Measurements from ENCODE around the gene PLXDC1.
"Not testable (repeated sequence)": the region's sequence is repeated elsewhere in the genome, so short reads cannot be mapped to it uniquely, and the experiment has no call there.

PLXDC1 gene

DNA sequence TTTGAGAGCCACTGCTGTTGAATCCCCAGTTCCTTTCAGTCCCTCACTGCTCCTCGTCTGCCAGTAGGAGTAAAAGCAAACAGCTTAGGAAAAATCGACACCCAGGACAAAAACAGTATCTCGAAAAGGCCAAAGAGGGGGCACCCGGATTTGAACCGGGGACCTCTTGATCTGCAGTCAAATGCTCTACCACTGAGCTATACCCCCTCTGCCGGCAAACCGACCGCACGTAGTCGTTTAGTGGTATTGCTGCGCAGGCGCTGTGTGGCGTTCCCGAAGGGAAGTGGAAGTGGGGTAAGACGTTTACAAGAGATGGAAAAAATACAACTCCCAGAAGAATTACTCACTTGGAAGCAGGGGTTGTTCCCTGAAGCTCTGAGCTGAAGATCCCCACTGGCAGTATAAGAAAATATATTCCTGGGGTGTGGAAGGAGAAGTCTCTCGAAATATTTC, 2.2 kb upstream of the PLXDC1 start:
- DNase-seq (ENCODE audit: low spot score): peak; percentile 95

DNA sequence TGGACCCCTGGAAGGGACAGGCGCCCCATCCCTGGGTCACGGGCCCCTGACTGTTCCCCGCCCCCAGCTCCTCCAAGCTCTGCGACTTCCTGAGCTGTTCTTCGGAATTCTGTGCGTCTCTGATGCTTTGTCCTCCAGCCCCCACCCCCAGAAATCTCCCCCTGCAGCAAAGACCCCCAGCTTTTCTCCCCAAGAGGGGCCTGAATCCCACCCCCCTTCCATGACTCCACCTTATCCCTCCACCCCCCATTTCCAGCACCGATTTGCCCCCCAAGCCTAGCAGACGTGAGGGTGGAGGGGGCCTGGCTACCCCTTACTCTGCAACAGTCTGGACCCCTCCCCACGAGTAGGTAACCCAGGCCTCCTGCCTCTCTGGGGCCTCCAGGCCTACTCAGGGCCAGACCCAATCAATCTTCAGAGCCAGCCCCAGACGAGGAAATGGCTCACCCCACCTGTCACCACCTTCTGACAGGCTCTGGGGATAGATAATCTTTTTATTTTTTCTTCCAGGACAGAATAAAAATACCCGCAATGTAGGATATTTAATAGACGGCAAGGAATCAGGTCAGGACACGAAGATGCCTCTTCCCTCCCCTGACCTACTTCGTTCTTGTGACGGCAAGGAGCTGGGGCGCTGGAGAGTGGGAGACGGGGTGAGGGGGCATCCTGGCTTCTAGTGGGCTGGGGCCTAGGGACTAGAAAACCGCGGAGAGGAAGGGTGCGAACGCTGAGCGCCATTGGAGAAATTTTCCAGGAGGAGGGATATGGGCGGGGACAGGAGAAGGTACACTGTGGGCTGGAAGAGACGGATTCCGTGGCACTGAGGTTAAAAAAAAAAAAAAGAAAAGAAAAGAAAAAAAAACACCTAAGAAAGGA, 744 bp upstream of the PLXDC1 start:
- no peak for DNase-seq (ENCODE audit: low spot score)

DNA sequence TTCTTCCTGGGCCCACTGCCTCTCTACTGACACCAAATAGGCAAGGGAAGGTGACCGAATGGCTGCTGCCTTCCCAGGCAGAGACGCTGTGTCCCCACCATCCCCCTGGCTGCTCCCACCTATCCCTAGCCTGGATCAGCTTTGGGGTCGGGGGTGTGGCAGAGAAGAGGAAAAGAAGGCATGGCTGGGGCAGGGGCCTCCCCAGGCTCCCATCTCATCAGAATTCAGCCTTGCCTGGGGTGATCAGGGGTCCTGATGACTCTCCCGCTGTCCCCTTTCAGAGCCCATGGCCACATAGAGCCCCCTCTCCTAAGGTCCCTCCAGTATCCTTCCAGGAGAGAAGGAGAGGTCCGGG, 665 bp downstream of the PLXDC1 start:
- no peak for DNase-seq (ENCODE audit: low spot score)

DNA sequence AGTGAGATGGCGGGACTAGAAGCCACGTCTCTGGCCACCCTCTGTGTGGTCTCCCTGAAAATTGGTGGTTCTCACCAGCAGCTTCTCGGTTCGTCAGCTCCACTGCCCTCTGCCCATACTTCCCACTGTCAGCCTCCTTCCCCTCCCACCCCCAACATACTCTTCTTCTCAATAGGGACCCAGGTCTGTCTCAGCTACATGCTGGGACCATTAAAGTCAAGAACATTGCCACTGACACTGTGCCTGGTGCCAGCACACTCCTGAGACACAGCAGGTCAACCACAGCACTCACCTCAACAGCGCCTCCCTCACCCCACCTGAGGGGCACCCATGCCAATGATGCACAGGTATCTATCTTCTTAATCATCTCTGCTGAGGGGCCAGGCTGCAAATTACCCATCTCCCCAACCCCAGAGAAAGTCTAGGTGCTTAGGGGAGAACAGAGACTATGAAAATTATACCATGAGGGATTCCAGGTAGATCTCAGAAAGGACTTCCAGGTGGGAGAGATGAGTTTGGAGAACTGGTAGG, 1.3 kb downstream of the PLXDC1 start:
- DNase-seq (ENCODE audit: low spot score): no peak

DNA sequence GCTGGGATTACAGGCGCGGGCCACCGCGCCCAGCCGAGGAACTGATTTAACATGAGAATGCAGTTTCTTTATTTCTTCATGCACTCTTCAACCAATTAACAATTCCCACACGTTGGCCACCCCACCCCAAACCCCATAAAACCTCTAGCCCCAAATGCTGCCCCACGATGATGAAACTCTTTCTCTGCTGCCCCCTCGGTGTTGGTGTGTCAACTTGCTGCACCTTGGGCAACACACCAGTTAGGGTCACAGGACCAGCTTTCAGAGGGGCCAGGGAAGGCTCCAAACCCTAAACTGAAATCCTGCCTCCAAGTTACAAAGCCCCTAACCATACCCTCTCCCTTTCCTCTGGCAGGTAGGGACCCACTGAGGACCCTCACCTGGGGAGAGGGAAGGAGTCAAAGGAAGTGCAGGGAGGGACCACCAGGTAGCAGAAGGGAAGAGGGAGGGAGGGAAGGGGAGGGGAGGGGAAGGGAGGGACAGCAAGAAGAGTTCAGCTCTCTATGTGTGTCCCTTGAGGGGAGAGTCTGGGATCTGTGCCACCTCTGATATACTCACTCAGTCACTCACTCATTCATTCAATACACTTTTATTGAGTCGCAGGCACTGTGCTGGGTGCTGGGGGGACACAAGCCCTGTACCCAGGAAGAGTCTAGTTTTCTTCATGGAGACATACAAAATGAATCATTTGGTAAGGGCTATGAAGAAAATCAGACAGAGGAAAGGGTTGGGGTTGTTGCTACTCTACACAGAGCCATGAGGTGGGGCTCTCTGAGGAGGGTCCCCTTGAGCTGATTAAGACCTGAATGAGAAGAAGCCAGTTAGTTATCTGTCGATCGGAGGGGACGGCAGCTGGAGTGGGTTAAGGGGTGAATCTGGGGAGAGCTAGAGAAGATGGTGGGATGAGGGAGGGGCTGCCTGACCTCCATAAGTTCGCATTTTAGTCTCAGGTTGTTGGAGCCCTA, 3.9 kb downstream of the PLXDC1 start:
- DNase-seq (ENCODE audit: low spot score): no peak

DNA sequence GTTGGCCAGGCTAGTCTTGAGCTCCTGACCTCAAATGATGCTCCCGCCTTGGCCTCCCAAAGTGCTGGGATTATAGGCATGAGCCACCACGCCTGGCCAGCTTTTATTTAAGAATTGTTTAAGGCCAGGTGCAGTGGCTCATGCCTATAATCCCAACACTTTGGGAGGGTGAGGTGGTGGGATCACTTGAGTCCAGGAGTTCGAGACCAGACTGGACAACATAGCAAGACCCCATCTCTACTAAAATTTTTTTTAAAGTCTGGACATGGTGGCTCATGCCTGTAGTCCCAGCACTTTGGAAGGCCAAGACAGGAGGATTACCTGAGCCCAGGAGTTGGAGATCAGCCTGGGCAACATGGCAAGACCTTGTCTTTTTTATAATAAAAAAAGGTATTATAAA, 5.2 kb downstream of the PLXDC1 start:
- no peak for DNase-seq (ENCODE audit: low spot score)

DNA sequence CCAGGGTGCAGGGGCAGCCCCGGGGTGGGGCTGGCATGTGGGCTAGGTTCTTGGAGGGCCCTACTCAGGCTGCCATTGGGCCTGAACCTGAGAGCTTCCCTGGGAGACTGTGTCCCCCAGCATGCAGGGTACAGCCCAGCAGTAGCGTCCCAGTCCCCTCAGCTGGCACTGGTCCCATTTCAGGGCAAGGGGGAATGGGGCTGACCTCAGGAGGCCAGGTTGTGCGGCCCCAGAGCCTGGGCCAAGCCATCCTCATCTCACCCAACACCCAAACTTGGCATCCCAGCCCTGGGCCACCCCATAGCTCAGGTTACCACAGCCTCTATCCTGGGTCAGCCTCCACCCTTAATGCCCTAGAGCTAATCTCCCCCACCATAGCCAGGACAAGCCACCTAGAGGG, 6.3 kb downstream of the PLXDC1 start:
- no peak for DNase-seq (ENCODE audit: low spot score)

DNA sequence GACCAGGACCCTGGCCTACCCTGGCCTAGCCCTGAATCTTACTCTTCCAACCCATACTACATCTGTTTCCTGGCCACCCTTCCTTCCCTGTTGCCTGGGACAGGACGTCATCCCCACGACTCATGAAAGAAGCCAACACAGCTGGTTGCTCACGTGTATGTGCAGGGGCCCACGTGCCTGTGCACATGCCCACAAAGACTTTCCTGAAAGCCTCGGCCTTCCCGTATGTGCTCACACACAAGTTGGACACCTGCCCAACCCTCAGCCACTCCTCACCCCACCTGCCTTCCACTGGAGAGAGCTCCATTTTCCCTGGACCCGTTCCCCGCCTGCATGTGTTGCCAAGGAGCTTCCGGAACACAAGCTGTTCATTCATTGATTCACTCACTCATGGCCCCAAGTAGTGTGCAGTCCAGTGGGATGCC, 7.0 kb downstream of the PLXDC1 start:
- peak; percentile 53 for DNase-seq (ENCODE audit: low spot score)

DNA sequence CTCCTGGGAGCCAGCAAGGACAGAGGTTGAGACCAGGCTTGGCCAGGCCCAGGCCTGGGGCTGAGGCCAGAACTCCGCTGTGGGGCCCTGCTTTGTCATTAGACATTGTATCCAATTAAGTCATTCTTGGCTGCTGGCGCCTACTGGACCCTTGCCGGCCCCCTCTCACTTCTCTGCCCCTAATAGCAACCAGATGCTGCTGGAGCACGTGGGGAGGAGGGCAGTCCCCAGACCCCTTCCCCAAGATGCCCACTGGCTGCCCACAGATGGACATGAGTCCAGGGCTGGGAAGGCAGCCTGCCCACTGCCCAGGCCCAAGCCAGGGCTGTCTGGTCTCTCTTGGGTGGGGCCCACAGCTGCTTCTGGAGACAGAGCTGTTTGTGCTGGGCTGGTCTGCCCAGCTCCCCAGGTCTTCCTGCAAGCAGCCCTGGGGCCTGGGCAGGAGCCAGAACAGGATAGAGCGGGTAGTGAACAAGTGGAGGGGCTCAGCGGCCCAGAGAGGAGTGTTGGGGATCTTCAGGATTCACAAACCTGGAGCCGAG, 7.8 kb downstream of the PLXDC1 start:
- DNase-seq (ENCODE audit: low spot score): no peak

DNA sequence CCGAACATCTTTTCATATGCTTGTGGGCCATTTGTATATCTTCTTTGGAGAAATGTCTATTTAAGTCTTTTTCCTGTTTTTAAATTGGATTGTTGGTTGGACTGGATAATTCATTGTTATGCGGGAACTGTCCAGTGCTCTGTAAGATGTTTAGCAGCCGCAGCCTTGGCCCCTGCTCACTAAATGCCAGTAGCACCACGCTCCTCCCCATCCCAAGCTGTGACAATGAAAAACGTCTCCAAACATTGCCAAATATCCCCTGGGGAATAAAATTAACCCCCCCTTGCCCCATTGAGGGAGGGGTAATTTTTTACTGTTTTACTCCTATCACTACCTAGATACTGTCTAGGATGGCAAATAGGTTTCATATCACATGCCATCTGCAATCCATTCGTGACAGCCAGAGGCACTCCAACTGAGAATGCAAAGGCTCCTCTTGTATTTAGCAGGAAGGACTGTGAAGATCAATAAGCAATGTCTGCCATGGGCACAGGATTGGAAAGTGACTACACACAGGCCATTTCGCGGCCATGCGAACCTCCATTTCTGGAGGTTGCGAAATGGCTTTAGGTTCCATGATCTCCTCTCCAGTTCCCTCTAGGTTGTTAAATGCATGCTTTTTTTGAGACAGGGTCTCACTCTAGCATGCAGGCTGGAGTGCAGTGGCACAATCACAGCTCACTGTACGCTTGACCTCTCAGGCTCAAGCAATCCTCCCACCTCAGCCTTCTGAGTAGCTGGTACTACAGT, 9.3 kb downstream of the PLXDC1 start:
- DNase-seq (ENCODE audit: low spot score): no peak

DNA sequence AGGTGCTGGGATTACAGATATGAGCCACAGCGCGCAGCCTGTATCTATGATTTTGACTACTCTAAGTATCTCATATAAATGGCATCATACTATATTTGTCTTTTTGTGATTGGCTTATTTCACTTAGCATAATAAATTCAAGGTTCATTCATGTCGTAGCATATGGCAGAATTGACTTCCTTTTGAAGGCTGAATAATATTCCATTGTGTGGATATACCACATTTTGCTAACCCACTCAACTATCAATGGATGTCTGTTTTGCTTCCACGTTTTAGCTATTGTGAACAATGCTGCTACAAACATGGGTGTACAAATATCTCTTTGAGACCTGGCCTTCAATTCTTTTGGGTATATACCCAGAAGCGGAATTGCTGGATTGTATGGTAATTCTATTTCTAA, 10.1 kb downstream of the PLXDC1 start:
- DNase-seq (ENCODE audit: low spot score): no peak

DNA sequence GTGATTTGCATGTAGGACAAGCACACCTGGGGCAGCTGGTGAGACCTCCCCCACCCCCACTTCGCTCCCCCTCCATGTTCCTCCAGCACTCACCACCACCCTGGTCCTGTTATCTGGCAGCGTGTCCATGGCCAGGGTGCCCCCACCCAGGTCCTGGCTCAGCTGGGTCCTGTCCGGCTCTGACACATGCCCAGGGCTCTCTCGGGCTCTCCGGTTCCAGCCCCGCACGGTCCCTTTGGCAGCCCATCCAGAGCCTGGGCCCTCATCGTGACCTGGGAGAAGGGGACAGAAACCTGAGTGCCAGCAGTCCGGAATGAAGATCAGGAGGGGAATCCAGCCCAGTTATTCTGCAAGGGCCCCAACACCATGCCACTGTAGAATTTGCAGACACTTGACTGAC, 11.9 kb downstream of the PLXDC1 start:
- DNase-seq (ENCODE audit: low spot score): no peak

DNA sequence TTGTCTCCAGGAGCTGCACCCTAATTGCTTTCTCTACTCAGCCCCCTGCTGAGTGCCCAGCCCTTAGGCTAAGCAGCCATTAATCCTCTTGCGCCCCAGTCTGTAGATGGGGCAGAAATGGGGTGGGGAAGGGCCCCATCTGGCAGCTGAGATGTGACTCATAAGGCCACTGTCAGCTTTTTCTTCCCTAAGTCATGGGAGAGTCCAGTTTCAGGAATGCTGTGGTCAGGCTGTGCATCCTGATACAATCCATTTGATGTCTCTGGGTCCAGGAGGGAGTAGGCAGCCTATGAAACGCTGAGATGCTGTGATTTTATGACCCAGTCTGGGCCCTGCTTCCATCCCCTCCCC, 12.3 kb downstream of the PLXDC1 start:
- DNase-seq (ENCODE audit: low spot score): no peak

DNA sequence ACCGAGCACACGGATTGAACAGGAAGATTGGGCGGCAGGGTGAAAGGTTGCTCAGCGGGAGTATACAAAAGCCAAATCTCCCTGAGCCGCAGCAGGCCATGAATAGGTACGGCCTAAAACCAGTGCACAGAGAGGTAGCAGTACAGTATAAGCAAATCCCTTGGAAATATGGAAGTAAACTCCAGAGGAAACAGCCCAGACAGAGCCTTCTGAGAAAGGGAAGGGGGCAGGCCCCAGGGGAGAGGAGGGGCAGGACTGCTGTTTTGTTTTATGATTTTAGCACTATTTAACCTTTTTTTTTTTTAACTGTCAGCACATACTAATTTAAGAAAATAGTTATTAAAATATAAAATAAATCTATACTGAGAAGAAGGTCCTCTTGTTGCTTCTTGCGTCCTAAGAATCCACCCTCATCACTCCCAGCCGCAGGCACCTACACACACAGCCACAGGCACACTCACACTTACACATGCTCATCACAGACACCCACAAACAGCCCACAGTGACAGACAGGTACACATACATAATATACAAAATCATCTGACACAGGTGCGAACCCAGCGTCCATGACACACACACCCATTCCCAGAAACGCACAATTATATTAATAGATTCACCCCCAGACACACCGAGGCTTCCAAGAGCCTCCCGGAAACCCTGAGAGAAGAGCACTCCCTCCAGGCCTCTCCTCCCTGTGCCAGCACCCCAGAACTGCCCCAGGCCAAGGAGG, 12.8 kb downstream of the PLXDC1 start:
- DNase-seq (ENCODE audit: low spot score): no peak

DNA sequence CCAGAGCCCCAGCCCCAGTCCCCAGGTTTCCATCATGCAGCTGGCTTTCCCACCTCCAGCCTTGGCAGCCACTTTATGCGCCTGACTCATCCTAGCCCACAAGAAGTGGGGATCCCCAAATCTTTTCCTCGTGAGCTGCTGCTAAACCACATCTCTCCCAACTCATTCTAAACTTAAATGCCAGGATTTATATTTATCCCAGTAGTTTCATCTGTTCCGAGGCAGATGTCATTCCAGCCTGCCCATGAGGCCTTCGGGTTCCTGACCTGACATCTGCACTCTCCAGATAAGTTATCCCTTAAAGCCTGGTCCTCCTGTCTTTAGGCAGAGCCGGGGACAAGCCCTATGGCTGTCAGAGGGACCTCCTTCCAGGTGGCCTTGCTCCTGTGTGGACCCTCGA, 16.6 kb downstream of the PLXDC1 start:
- no peak for DNase-seq (ENCODE audit: low spot score)

DNA sequence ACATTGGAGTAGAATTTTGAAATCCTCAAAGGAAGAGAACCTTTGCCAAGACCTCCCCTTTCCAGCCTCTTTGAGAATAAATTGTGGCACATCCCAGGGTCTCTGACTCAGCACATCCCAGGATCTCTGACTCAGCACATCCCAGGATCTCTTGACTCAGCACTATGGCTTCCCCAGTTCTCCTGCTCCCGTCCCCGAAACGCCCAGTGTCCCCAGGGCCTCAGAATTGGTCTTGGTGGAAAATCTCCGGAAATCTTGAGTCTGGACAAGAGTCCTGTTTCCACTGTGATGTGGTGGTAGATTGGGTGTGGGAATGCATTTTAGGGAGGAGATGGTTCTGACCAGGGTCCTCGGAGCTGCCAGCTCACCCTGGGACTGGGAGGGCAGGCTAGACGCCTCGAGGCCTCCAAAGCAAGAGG, 19.2 kb downstream of the PLXDC1 start:
- DNase-seq (ENCODE audit: low spot score): no peak

DNA sequence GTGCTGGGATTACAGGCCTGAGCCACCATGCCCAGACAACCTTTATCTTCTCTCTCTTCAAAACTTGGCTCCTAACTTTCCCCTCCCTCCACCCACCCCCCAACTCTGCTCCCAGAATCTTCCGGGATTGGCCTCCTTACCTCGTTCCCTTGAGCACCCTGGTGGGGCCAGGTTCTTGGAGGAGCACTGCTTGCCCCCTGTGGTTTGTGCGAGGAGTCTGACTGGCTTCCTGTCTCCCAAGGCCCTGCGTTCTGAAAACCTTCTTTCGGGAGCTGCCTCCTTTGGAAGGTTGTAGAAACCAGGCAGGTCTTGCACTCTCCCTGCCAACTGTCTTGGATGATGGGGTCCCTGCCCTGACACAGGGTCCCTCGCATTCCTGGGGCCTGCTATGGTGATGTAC, 19.8 kb downstream of the PLXDC1 start:
- no peak for DNase-seq (ENCODE audit: low spot score)

DNA sequence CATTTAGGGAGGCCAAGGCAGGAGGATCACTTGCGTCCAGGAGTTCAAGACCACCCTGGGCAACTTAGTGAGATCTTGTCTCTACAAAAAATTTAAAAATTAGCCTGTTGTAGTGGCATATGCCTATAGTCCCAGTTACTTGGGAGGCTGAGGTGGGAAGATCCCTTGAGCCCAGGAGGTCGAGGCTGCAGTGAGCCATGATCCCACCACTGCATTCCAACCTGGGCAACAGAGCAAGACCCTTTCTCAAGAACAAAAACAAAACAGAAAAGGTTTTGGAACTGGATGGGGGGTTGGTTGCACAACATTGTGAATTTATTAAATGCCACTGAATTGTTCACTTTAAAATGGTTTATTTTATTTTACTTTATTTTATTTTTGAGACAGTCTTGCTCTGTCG, 21.2 kb downstream of the PLXDC1 start:
- DNase-seq (ENCODE audit: low spot score): no peak

DNA sequence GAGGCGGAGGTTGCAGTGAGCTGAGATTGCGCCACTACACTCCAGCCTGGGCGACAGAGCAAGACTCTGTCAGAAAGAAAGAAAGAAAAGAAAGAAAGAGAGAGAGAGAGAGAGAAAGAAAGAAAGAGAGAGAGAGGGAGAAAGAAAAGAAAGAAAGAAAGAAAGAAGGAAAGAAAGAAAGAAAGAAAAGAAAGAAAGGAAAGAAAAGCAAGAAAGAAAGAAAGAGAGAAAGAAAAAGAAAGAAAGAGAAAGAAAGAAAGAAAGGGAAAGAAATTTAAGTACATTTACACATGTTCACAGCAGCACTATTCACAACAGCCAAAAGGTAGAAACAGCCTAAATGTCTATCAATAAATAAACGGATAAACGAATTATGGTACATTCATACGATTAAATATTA, 21.9 kb downstream of the PLXDC1 start:
- DNase-seq (ENCODE audit: low spot score): not testable (repeated sequence)

DNA sequence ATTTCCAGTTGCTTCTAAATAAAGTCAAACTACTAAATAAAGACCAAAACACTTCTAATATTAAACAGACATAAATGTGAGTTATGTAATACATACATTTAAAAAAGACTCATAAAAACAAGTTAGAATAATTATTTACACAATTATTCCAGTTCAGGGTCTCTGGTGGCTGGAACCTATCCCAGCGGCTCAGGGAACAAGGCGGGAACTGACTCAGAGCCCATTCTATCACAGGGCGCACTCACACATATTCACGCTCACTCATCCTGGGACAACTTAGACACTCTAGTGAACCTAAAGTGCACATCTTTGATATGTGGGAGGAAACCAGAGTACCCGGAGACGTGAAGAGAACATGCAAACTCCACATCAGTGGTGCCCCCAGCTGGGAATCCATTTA, 25.0 kb downstream of the PLXDC1 start:
- DNase-seq (ENCODE audit: low spot score): no peak
